ENCODE results near the gene ZNF853. TPM values are rescaled to one million over a fixed set of nuclear protein-coding genes. Genes with fewer than 3 reads are reported as not detected.
A peak's percentile ranks its signal among the peaks of the same experiment; 100 is the strongest.

The ZNF853 gene
- total RNA-seq, 1 donor from 2014 or later, result 7.9 TPM

DNA sequence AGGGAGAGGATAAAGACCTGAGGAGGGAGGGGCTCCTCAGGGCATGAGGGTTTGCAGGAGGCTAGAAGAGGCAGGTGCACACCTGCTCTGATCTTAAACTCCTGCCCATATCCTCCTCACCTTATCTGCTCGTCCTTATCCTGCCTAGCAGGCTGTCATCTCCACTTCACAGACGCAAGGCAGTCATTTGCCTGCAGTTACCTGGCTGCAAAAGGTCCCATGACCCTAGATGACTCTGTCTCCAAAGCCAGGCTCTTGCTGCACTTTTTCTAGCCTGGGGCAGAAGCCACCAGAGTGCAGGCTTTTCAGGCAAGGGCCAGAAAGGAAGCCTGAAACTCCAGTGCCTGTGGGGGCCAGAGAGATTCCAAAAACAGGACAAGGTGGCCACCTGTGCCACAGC lies 1.7 kb upstream of the ZNF853 start:
- H3K27ac Mint-ChIP-seq (ENCODE audit: unreplicated experiment), result no peak overlapping the region
- H3K27me3 Mint-ChIP-seq (ENCODE audit: unreplicated experiment), result peaks cover 17% of the 10 kb centered on the region
- TF ChIP-seq, protein P1, sequence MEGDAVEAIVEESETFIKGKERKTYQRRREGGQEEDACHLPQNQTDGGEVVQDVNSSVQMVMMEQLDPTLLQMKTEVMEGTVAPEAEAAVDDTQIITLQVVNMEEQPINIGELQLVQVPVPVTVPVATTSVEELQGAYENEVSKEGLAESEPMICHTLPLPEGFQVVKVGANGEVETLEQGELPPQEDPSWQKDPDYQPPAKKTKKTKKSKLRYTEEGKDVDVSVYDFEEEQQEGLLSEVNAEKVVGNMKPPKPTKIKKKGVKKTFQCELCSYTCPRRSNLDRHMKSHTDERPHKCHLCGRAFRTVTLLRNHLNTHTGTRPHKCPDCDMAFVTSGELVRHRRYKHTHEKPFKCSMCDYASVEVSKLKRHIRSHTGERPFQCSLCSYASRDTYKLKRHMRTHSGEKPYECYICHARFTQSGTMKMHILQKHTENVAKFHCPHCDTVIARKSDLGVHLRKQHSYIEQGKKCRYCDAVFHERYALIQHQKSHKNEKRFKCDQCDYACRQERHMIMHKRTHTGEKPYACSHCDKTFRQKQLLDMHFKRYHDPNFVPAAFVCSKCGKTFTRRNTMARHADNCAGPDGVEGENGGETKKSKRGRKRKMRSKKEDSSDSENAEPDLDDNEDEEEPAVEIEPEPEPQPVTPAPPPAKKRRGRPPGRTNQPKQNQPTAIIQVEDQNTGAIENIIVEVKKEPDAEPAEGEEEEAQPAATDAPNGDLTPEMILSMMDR (IDR thresholded peaks at IDR 0.05; ENCODE audit: unreplicated experiment), result no peak
- H3K4me1 Mint-ChIP-seq (ENCODE audit: unreplicated experiment), result peaks cover 10% of the 10 kb centered on the region
- DNase-seq (ENCODE audit: low spot score), result no peak
- no peaks in the 10 kb centered on the region for H3K9me3 Mint-ChIP-seq (ENCODE audit: unreplicated experiment)
- H3K4me3 Mint-ChIP-seq (ENCODE audit: unreplicated experiment), result no peak overlapping the region
- peaks cover 4% of the 10 kb centered on the region for H3K36me3 Mint-ChIP-seq (ENCODE audit: low read depth, unreplicated experiment)

DNA sequence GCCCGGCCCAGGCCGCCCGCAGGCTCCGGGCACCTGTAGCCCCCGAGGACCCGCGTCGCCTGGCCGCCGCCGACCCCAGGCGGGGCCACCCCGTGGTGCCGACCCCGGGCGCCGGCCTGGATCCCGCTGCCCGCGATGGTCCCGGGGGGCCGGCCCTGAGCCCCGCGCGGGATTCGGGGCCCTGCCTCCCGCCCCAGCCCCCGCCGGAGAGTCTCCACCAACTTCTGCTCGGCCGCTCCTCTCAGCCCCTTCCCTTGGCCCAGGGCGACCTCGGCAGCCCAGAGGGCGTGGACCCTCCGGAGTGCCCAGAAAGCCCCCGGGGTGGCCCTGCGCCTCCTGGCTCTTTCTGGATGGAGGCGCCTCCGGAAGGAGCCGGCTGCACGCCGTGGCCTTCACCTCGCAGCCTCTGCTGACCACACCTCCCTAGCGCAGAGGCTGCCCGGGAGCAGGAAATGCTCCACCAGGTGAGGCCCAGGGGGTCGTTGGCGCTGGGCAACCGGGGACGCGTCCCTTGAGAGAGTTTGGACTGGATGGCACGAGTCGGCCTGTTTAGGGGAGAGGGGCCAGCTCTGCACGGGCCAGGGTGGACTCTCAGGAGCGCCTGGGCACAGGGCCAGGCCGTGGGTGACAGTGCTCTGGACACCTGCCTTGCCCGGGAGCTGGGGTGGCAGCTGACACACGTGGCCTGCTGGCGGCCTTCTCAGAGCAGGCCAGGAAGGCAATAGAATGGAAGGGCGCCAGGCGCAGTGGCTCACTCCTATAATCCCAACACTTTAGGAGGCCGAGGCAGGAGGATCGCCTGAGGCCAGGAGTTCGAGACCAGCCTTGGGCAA lies 529 bp downstream of the ZNF853 start:
- peak; percentile 30 for DNase-seq (ENCODE audit: low spot score)
- H3K27me3 Mint-ChIP-seq (ENCODE audit: unreplicated experiment), result peaks cover 23% of the 10 kb centered on the region
- H3K4me3 Mint-ChIP-seq (ENCODE audit: unreplicated experiment), result peak overlapping the region; percentile 47
- H3K4me1 Mint-ChIP-seq (ENCODE audit: unreplicated experiment), result peaks cover 16% of the 10 kb centered on the region
- TF ChIP-seq, protein P1 (IDR thresholded peaks at IDR 0.05; ENCODE audit: unreplicated experiment), result no peak
- peaks cover 12% of the 10 kb centered on the region for H3K36me3 Mint-ChIP-seq (ENCODE audit: low read depth, unreplicated experiment)
- H3K9me3 Mint-ChIP-seq (ENCODE audit: unreplicated experiment), result no peaks in the 10 kb centered on the region
- H3K27ac Mint-ChIP-seq (ENCODE audit: unreplicated experiment), result no peak overlapping the region

DNA sequence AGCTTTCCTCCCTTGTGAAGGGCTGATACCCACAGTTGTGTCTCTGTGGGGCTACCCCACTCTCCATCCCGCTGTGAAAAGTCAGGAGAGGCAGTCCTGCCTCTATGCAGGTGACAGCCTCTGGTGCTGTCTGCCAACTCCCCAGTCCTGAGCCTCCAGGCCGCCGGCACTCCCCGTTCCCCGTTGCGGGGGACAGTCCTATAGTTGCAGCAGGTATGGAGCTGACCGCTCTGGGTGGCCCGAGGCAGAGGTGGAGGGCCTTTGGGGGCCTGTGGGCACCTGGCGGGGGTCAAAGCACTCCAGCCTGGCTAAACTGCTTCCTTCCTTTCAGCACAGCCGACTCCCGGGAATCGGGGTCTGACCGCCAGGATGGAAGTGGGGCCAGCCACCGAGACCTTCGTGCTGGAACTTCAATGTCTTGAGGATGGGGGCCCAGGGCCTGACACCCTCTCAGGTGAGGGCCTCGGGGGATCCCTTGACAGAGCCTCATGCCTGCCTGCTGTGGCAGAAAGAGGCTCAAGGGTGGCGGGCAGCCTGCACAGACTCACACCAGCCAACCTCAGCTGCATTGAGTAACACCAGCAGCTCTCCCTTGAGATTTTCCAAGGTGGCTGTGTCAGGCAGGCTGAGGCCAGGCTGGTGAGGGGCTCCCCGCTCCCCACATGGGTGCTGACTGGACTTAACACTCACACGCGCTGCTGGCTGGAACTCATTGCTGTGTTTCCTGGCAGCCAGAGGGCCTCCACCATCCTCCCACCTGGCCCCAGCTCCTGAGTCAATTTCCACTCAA lies 1.6 kb downstream of the ZNF853 start:
- peak overlapping the region; percentile 79 for H3K4me3 Mint-ChIP-seq (ENCODE audit: unreplicated experiment)
- DNase-seq (ENCODE audit: low spot score), result no peak
- no peaks in the 10 kb centered on the region for H3K9me3 Mint-ChIP-seq (ENCODE audit: unreplicated experiment)
- TF ChIP-seq, protein P1 (IDR thresholded peaks at IDR 0.05; ENCODE audit: unreplicated experiment), result no peak
- peaks cover 20% of the 10 kb centered on the region for H3K36me3 Mint-ChIP-seq (ENCODE audit: low read depth, unreplicated experiment)
- peaks cover 17% of the 10 kb centered on the region for H3K4me1 Mint-ChIP-seq (ENCODE audit: unreplicated experiment)
- H3K27ac Mint-ChIP-seq (ENCODE audit: unreplicated experiment), result no peak overlapping the region
- peaks cover 27% of the 10 kb centered on the region for H3K27me3 Mint-ChIP-seq (ENCODE audit: unreplicated experiment)

DNA sequence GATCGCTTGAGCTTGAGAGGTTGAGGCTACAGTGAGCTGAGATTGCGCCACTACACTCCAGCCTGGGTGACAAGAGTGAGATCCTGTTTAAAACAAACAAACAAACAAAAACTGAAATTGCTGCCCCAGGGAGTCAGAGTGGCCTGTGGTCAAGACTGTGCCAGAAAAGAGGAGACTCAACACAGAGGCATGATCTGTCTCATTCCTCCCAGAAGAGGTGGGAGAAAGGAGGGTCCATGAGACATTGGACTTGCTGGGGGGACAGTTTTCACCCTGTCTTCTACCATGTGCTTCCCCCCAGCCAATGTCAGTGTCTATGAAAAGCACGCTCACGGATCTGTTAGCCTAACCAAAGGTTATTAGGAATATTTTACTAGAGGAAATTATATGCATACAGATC lies 3.2 kb downstream of the ZNF853 start:
- Mint-ChIP-seq H3K9me3 (ENCODE audit: unreplicated experiment) (no peaks in the 10 kb centered on the region), H3K36me3 (ENCODE audit: low read depth, unreplicated experiment) (peaks cover 26% of the 10 kb centered on the region), H3K4me3 (ENCODE audit: unreplicated experiment) (no peak overlapping the region), H3K27me3 (ENCODE audit: unreplicated experiment) (peaks cover 22% of the 10 kb centered on the region), H3K4me1 (ENCODE audit: unreplicated experiment) (peaks cover 17% of the 10 kb centered on the region), H3K27ac (ENCODE audit: unreplicated experiment) (no peak overlapping the region)
- TF ChIP-seq, protein P1 (IDR thresholded peaks at IDR 0.05; ENCODE audit: unreplicated experiment), result no peak
- DNase-seq (ENCODE audit: low spot score), result no peak
